ENCODE data around the gene OTUD5. TPM values are rescaled to one million over a fixed set of nuclear protein-coding genes. Genes with fewer than 3 reads are reported as not detected.

OTUD5 gene
- total RNA-seq, 1 experiment from 2014 or later = 67.8 TPM

GRCh38 chrX:48905090-48905790 lies 52.2 kb downstream of the OTUD5 start:
- CTCF ChIA-PET = no interaction called here
- Mint-ChIP-seq H3K36me3 (ENCODE audit: insufficient read depth, unreplicated experiment) (peaks cover 59% of the 10 kb centered on the region), H3K9me3 (ENCODE audit: low read depth, unreplicated experiment) (no peaks in the 10 kb centered on the region), H3K27ac (ENCODE audit: unreplicated experiment) (no peak overlapping the region), H3K4me3 (ENCODE audit: low read depth, unreplicated experiment) (no peak overlapping the region), H3K27me3 (ENCODE audit: unreplicated experiment) (no peaks in the 10 kb centered on the region), H3K4me1 (ENCODE audit: low read depth, unreplicated experiment) (peaks cover 2% of the 10 kb centered on the region)
- no peak for TF ChIP-seq CTCF (IDR thresholded peaks at IDR 0.05; ENCODE audit: unreplicated experiment)
- no TSS peak for BruUV-seq (replicated peaks)
- DNase-seq = no peak
- intact Hi-C loops (cut with micrococcal nuclease; ENCODE audit: unreplicated experiment) = no loop called here

GRCh38 chrX:48904626-48905025 lies 52.8 kb downstream of the OTUD5 start:
- Mint-ChIP-seq H3K4me1 (ENCODE audit: low read depth, unreplicated experiment) (no peaks in the 10 kb centered on the region), H3K27me3 (ENCODE audit: unreplicated experiment) (no peaks in the 10 kb centered on the region), H3K9me3 (ENCODE audit: low read depth, unreplicated experiment) (no peaks in the 10 kb centered on the region), H3K36me3 (ENCODE audit: insufficient read depth, unreplicated experiment) (peaks cover 59% of the 10 kb centered on the region), H3K4me3 (ENCODE audit: low read depth, unreplicated experiment) (no peak overlapping the region), H3K27ac (ENCODE audit: unreplicated experiment) (no peak overlapping the region)
- no peak for TF ChIP-seq CTCF (IDR thresholded peaks at IDR 0.05; ENCODE audit: unreplicated experiment)
- no peak for DNase-seq
- CTCF ChIA-PET = no interaction called here
- intact Hi-C loops (cut with micrococcal nuclease; ENCODE audit: unreplicated experiment) = no loop called here
- no TSS peak for BruUV-seq (replicated peaks)

- H3K9me3 Mint-ChIP-seq (ENCODE audit: low read depth, unreplicated experiment) = no peaks in the 10 kb centered on the region
- CTCF ChIA-PET = no interaction called here
- H3K4me3 Mint-ChIP-seq (ENCODE audit: low read depth, unreplicated experiment) = no peak overlapping the region
- BruUV-seq (replicated peaks) = no TSS peak
- H3K36me3 Mint-ChIP-seq (ENCODE audit: insufficient read depth, unreplicated experiment) = peaks cover 60% of the 10 kb centered on the region
- intact Hi-C loops (cut with micrococcal nuclease; ENCODE audit: unreplicated experiment) = no loop called here
- H3K4me1 Mint-ChIP-seq (ENCODE audit: low read depth, unreplicated experiment) = no peaks in the 10 kb centered on the region
- no peak overlapping the region for H3K27ac Mint-ChIP-seq (ENCODE audit: unreplicated experiment)
- no peaks in the 10 kb centered on the region for H3K27me3 Mint-ChIP-seq (ENCODE audit: unreplicated experiment)
- DNase-seq = no peak
- no peak for TF ChIP-seq CTCF (IDR thresholded peaks at IDR 0.05; ENCODE audit: unreplicated experiment)
Measured at GRCh38 chrX:48904180-48904579, 53.2 kb downstream of the OTUD5 start.

- DNase-seq = no peak
- intact Hi-C loops (cut with micrococcal nuclease; ENCODE audit: unreplicated experiment) = no loop called here
- Mint-ChIP-seq H3K4me1 (ENCODE audit: low read depth, unreplicated experiment) (no peaks in the 10 kb centered on the region), H3K4me3 (ENCODE audit: low read depth, unreplicated experiment) (no peak overlapping the region), H3K36me3 (ENCODE audit: insufficient read depth, unreplicated experiment) (peaks cover 64% of the 10 kb centered on the region), H3K27ac (ENCODE audit: unreplicated experiment) (peak overlapping the region; percentile 17), H3K27me3 (ENCODE audit: unreplicated experiment) (no peaks in the 10 kb centered on the region), H3K9me3 (ENCODE audit: low read depth, unreplicated experiment) (no peaks in the 10 kb centered on the region)
- TF ChIP-seq CTCF (IDR thresholded peaks at IDR 0.05; ENCODE audit: unreplicated experiment) = no peak
- CTCF ChIA-PET = interaction anchor here (0.6 to 1.3 kb wide), 2 partner anchors 12 to 68 kb away, joined by 3 to 8 read pairs; partner anchors contain the start of gene PCSK1N
- no TSS peak for BruUV-seq (replicated peaks)
Measured at GRCh38 chrX:48903290-48903689, 54.1 kb downstream of the OTUD5 start.
